WTC11 (cell line): Measurements from ENCODE around the gene ARL8A. TPM values are rescaled to one million over a fixed set of nuclear protein-coding genes. Genes with fewer than 3 reads are reported as not detected.

Source experiments
- ATAC-seq: fragments of 200-7000 bp; cut with Tn5 transposase; 2 replicates; pipeline ENCODE4 v1.10.0; 2021; ENCODE audit warnings: mild to moderate bottlenecking, moderate library complexity
- CTCF ChIA-PET: fragments of 300-600 bp; sonication (Branson Sonifier 250); formaldehyde crosslinking; loops from one replicate; lab custom pipeline; 2021; ENCODE audit warnings: antibody characterized with exemption; lab: Charles Lee
- POLR2A ChIA-PET: fragments of 350-600 bp; sonication (Branson Sonifier 250); formaldehyde crosslinking; loops from one replicate; lab custom pipeline; 2021; ENCODE audit warnings: antibody characterized with exemption; lab: Charles Lee
- DNase-seq: peaks from one replicate; pipeline ENCODE4 v3.0.0; 2021; ENCODE audit warnings: low spot score
- H3K27ac Mint-ChIP-seq: 2 replicates; pipeline ENCODE4 v1.8.0; 2021; ENCODE audit warnings: mixed read lengths
- H3K27me3 Mint-ChIP-seq: 2 replicates; pipeline ENCODE4 v1.8.0; 2021; ENCODE audit warnings: low read depth, mild to moderate bottlenecking, moderate library complexity, mixed read lengths
- H3K36me3 Mint-ChIP-seq: 2 replicates; pipeline ENCODE4 v1.8.0; 2021; ENCODE audit warnings: mixed read lengths
- H3K4me1 Mint-ChIP-seq: 2 replicates; pipeline ENCODE4 v1.8.0; 2022; ENCODE audit warnings: mixed read lengths
- H3K4me3 Mint-ChIP-seq: 2 replicates; pipeline ENCODE4 v1.8.0; 2021; ENCODE audit warnings: mild to moderate bottlenecking, moderate library complexity, mixed read lengths
- H3K9me3 Mint-ChIP-seq: 2 replicates; pipeline ENCODE4 v1.8.0; 2021; ENCODE audit warnings: mixed read lengths
- AR ChIP-seq: fragments of 250-450 bp; sonication (Bioruptor Pico); IDR thresholded peaks from 2 replicates; pipeline ENCODE4 v1.9.0; 2021; ENCODE audit warnings: mild to moderate bottlenecking
- ARID4B ChIP-seq: sonication (generic); formaldehyde crosslinking; IDR thresholded peaks from 2 replicates; pipeline ENCODE4 v1.8.0; 2023; ENCODE audit warnings: missing genetic modification reagents, mild to moderate bottlenecking, borderline replicate concordance
- GABPB1 ChIP-seq: sonication (generic); formaldehyde crosslinking; IDR thresholded peaks from 2 replicates; pipeline ENCODE4 v1.8.1; 2023; ENCODE audit warnings: mild to moderate bottlenecking, missing genetic modification reagents
- JUN ChIP-seq: sonication (generic); formaldehyde crosslinking; IDR thresholded peaks from 2 replicates; pipeline ENCODE4 v1.8.0; 2023; ENCODE audit warnings: mild to moderate bottlenecking, missing genetic modification reagents
- KAT7 ChIP-seq: sonication (generic); formaldehyde crosslinking; IDR thresholded peaks from 2 replicates; pipeline ENCODE4 v1.8.1; 2023; ENCODE audit warnings: missing genetic modification reagents, mild to moderate bottlenecking, borderline replicate concordance
- MYBL2 ChIP-seq: sonication (generic); formaldehyde crosslinking; IDR thresholded peaks from 2 replicates; pipeline ENCODE4 v1.8.1; 2023; ENCODE audit warnings: mild to moderate bottlenecking, moderate library complexity, missing genetic modification reagents
- PRDM15 ChIP-seq: sonication (generic); formaldehyde crosslinking; IDR thresholded peaks from 2 replicates; pipeline ENCODE4 v1.8.0; 2022; ENCODE audit warnings: missing genetic modification reagents
- SMAD3 ChIP-seq: sonication (generic); formaldehyde crosslinking; IDR thresholded peaks from 2 replicates; pipeline ENCODE4 v1.8.0; 2022; ENCODE audit warnings: missing genetic modification reagents, mild to moderate bottlenecking, borderline replicate concordance
- SOX15 ChIP-seq: fragments of 250-450 bp; sonication (Bioruptor Pico); IDR thresholded peaks from 2 replicates; pipeline ENCODE4 v1.9.0; 2021; ENCODE audit warnings: mild to moderate bottlenecking
- SP1 ChIP-seq: sonication (generic); formaldehyde crosslinking; conservative IDR thresholded peaks from 2 replicates; pipeline ENCODE4 v1.8.1; 2022; ENCODE audit warnings: missing genetic modification reagents
- STAT6 ChIP-seq: sonication (generic); formaldehyde crosslinking; conservative IDR thresholded peaks from 2 replicates; pipeline ENCODE4 v1.8.1; 2023; ENCODE audit warnings: mild to moderate bottlenecking, low read depth, missing genetic modification reagents, moderate library complexity
- TEAD1 ChIP-seq: sonication (generic); formaldehyde crosslinking; IDR thresholded peaks from 2 replicates; pipeline ENCODE4 v1.8.0; 2022; ENCODE audit warnings: mild to moderate bottlenecking, missing genetic modification reagents
- ZNF219 ChIP-seq: sonication (generic); formaldehyde crosslinking; IDR thresholded peaks from 2 replicates; pipeline ENCODE4 v1.8.0; 2023; ENCODE audit warnings: missing genetic modification reagents, mild to moderate bottlenecking, borderline replicate concordance
- ZNF281 ChIP-seq: sonication (generic); formaldehyde crosslinking; IDR thresholded peaks from 2 replicates; pipeline ENCODE4 v1.8.0; 2023; ENCODE audit warnings: mild to moderate bottlenecking, missing genetic modification reagents
- ZNF671 ChIP-seq: fragments of 250-450 bp; sonication (Bioruptor Pico); IDR thresholded peaks from 2 replicates; pipeline ENCODE4 v1.8.0; 2021; ENCODE audit warnings: mild to moderate bottlenecking
- total RNA-seq: library from RNA; stranded (reverse); gene quantifications from 3 replicates; pipeline ENCODE4 v1.2.3, GENCODE V29; 2021

The ARL8A gene
- total RNA-seq, 1 experiment from 2014 or later: 47.2 TPM

- TF ChIP-seq AR (CRISPR knock-in tag) (no peak), ZNF671 (CRISPR knock-in tag) (no peak), ZNF281 (CRISPR knock-in tag) (no peak), JUN (CRISPR knock-in tag) (no peak), TEAD1 (CRISPR knock-in tag) (no peak), ZNF219 (CRISPR knock-in tag) (no peak), KAT7 (CRISPR knock-in tag) (no peak), SOX15 (CRISPR knock-in tag) (no peak)
- POLR2A ChIA-PET: interaction anchor here (2.8 kb wide), 1 partner anchor 103 kb away, joined by 9 read pairs; the partner anchor contains the start of gene ELF3
- CTCF ChIA-PET: interaction anchor here (0.6 to 14.3 kb wide), 10 partner anchors 8 to 651 kb away, joined by 3 to 120 read pairs (median 5); partner anchors contain the start of genes ELF3 and GPR37L1
- no peaks in the 10 kb centered on the region for H3K27me3 Mint-ChIP-seq
- no peaks in the 10 kb centered on the region for H3K36me3 Mint-ChIP-seq
- ATAC-seq: no peak
- peaks cover 23% of the 10 kb centered on the region for H3K4me1 Mint-ChIP-seq
- H3K27ac Mint-ChIP-seq: no peak overlapping the region
- H3K4me3 Mint-ChIP-seq: no peak overlapping the region
- no peaks in the 10 kb centered on the region for H3K9me3 Mint-ChIP-seq
- DNase-seq: no peak
Observed at GRCh38 chr1:202113690-202114300, 30.7 kb downstream of the ARL8A start.

GRCh38 chr1:202112859-202113689 lies 31.5 kb downstream of the ARL8A start:
- H3K4me3 Mint-ChIP-seq: no peak overlapping the region
- ChIA-PET CTCF (interaction anchor here (0.8 to 14.3 kb wide), 10 partner anchors 10 to 600 kb away, joined by 3 to 120 read pairs (median 6); partner anchors contain the start of genes ELF3 and GPR37L1), POLR2A (interaction anchor here (2.8 kb wide), 1 partner anchor 103 kb away, joined by 9 read pairs; the partner anchor contains the start of gene ELF3)
- no peak for DNase-seq
- H3K27ac Mint-ChIP-seq: no peak overlapping the region
- H3K4me1 Mint-ChIP-seq: peaks cover 25% of the 10 kb centered on the region
- no peaks in the 10 kb centered on the region for H3K9me3 Mint-ChIP-seq
- no peaks in the 10 kb centered on the region for H3K27me3 Mint-ChIP-seq
- H3K36me3 Mint-ChIP-seq: no peaks in the 10 kb centered on the region
- no peak; the same call in none of the 2 replicates for ATAC-seq
- TF ChIP-seq ARID4B (CRISPR knock-in tag): no peak
- TF ChIP-seq SOX15 (CRISPR knock-in tag): no peak
- TF ChIP-seq PRDM15 (CRISPR knock-in tag): no peak
- TF ChIP-seq GABPB1: no peak
- TF ChIP-seq MYBL2: no peak
- no peak for TF ChIP-seq SMAD3 (CRISPR knock-in tag)
- no peak for TF ChIP-seq STAT6 (CRISPR knock-in tag)
- TF ChIP-seq SP1 (CRISPR knock-in tag): no peak
